ENCODE results near the gene ARHGAP26. TPM values are rescaled to one million over a fixed set of nuclear protein-coding genes. Genes with fewer than 3 reads are reported as not detected.
A peak's percentile ranks its signal among the peaks of the same experiment; 100 is the strongest.

ARHGAP26 gene
- total RNA-seq, 1 experiment from 2014 or later: 79.8 TPM

DNA sequence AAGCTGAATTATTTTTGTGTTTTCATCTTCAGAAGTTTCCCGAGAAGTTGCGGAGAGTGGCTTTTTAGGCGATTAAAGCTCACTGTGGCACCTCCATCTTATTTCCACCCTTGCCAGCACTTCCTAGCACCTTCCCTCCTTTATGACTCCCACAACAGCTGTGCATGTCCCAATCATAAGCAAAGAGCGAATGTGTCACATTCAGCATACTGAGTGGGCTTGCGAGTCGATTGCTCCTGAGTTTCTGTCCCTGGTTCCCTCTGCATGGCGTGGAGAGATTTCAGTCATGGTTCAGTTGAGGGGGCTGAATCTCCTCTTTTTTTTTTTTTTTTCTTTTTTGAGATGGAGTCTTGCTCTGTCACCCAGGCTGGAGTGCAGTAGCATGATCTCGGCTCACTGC is 144.9 kb downstream of the ARHGAP26 start:
- Mint-ChIP-seq H3K9me3 (ENCODE audit: unreplicated experiment) (no peaks in the 10 kb centered on the region), H3K27ac (ENCODE audit: unreplicated experiment) (no peak overlapping the region), H3K36me3 (ENCODE audit: insufficient read depth, unreplicated experiment) (peaks cover 71% of the 10 kb centered on the region), H3K27me3 (ENCODE audit: insufficient read depth, unreplicated experiment) (no peaks in the 10 kb centered on the region), H3K4me3 (ENCODE audit: unreplicated experiment) (no peak overlapping the region), H3K4me1 (ENCODE audit: low read depth, unreplicated experiment) (peaks cover 19% of the 10 kb centered on the region)
- Histone ChIP-seq H3K4me1 (0 out of 2 replicates have a peak, but pooled peaks cover 1% of the 10 kb centered on the region), H3K9me3 (no peaks in the 10 kb centered on the region), H3K27me3 (replicated peaks; ENCODE audit: control insufficient read depth, insufficient read depth, low read length) (no peaks in the 10 kb centered on the region), H3K4me3 (ENCODE audit: low read depth, low read length) (no peak overlapping the region), H3K36me3 (ENCODE audit: control insufficient read depth, insufficient read depth, low read length) (peaks cover 9% of the 10 kb centered on the region)
- ChIA-PET POLR2A (no interaction called here), CTCF (interaction anchor here (0.7 to 2.0 kb wide), 2 partner anchors 187 to 198 kb away, joined by 4 to 9 read pairs; no protein-coding TSS in a partner anchor)
- TF ChIP-seq, protein P1, sequence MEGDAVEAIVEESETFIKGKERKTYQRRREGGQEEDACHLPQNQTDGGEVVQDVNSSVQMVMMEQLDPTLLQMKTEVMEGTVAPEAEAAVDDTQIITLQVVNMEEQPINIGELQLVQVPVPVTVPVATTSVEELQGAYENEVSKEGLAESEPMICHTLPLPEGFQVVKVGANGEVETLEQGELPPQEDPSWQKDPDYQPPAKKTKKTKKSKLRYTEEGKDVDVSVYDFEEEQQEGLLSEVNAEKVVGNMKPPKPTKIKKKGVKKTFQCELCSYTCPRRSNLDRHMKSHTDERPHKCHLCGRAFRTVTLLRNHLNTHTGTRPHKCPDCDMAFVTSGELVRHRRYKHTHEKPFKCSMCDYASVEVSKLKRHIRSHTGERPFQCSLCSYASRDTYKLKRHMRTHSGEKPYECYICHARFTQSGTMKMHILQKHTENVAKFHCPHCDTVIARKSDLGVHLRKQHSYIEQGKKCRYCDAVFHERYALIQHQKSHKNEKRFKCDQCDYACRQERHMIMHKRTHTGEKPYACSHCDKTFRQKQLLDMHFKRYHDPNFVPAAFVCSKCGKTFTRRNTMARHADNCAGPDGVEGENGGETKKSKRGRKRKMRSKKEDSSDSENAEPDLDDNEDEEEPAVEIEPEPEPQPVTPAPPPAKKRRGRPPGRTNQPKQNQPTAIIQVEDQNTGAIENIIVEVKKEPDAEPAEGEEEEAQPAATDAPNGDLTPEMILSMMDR (IDR thresholded peaks at IDR 0.05; ENCODE audit: insufficient read depth in 1 of 2, low read depth in 1 of 2, low read length in 1 of 2, severe bottlenecking in 1 of 2, unreplicated experiment in 1 of 2): no peak
- BruUV-seq (replicated peaks): no TSS peak
- no peak for DNase-seq
- intact Hi-C loops (cut with micrococcal nuclease; ENCODE audit: unreplicated experiment): loop anchor here (1.0 kb wide), 1 partner anchor 198 kb away; no protein-coding TSS in a partner anchor

DNA sequence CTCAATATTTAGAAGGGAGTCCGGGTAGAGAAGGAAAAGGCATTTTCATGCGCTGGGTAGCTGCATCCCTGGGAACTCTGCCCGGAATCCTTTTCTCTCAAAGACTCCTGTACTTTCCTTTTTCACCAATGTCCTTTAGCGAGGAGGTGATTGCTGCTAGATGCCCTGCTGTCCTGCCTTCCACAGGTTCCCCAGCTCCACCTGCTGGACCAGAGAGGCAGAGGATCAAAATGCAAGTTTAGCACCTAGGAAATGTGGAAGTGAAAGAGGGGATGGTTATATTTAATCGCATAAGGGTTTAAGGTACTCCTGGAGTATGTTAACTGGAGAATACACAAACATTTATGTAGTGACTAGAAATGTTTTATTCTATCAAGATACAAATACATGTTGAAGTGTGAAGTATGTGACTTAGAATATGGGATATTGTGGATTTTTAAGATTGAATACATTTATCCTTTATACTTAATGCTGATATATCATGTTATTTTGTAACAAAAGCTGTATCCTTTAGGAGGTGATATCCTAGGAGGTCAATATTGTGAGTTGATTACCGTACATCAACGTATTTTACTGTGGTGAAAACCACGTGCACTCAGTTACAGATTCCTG is 145.7 kb downstream of the ARHGAP26 start:
- H3K4me1 ChIP-seq: peaks cover 9% of the 10 kb centered on the region; the same call in 1 of the 2 replicates
- intact Hi-C loops (cut with micrococcal nuclease; ENCODE audit: unreplicated experiment): loop anchor here (1.0 kb wide), 2 partner anchors 168 to 199 kb away; no protein-coding TSS in a partner anchor
- no TSS peak for BruUV-seq (replicated peaks)
- POLR2A ChIA-PET: no interaction called here
- TF ChIP-seq, protein P1 (IDR thresholded peaks at IDR 0.05; ENCODE audit: insufficient read depth in 1 of 2, low read depth in 1 of 2, low read length in 1 of 2, severe bottlenecking in 1 of 2, unreplicated experiment in 1 of 2): peak; percentile 76 to 91
- Mint-ChIP-seq H3K27me3 (ENCODE audit: insufficient read depth, unreplicated experiment) (no peaks in the 10 kb centered on the region), H3K4me1 (ENCODE audit: low read depth, unreplicated experiment) (peaks cover 22% of the 10 kb centered on the region), H3K36me3 (ENCODE audit: insufficient read depth, unreplicated experiment) (peaks cover 69% of the 10 kb centered on the region), H3K9me3 (ENCODE audit: unreplicated experiment) (no peaks in the 10 kb centered on the region), H3K4me3 (ENCODE audit: unreplicated experiment) (no peak overlapping the region), H3K27ac (ENCODE audit: unreplicated experiment) (no peak overlapping the region)
- peak; percentile 58 to 67 for DNase-seq
- H3K9me3 ChIP-seq: no peaks in the 10 kb centered on the region
- peaks cover 6% of the 10 kb centered on the region for H3K36me3 ChIP-seq (ENCODE audit: control insufficient read depth, insufficient read depth, low read length)
- H3K27me3 ChIP-seq (replicated peaks; ENCODE audit: control insufficient read depth, insufficient read depth, low read length): no peaks in the 10 kb centered on the region
- no peak overlapping the region for H3K4me3 ChIP-seq (ENCODE audit: low read depth, low read length)
- CTCF ChIA-PET: interaction anchor here (0.7 to 2.0 kb wide), 3 partner anchors 11 to 199 kb away, joined by 3 to 9 read pairs (median 4); no protein-coding TSS in a partner anchor

DNA sequence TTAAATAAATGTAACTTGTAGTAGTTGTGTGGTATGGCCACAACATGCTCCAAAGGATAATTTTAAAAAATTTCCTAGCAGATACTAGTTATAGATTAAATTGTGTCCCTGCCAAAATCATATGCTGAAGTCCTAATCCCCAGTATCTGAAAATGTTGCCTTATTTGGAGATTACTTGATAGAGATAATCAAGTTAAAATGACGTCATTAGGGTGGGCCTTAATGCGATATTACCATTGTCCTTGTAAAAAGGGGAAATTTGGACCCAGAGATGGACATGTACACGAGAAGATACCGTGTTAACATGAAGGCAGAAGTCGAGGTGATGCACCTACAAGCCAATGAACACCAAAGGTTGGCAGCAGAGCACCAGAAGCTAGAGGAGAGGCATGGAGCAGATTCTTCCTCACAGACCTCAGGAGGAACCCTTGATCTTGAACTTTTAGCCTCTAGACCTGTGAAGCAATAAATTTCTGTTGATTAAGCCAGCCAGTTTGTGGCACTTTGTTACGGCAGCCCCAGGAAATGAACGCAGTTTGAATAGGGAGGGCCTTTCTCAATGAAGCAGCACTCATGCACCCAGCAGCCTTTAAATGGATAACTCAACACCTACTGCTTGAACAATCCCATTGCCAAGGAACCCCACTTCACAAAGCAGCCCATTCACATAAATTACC is 148.9 kb downstream of the ARHGAP26 start:
- Histone ChIP-seq H3K27me3 (replicated peaks; ENCODE audit: control insufficient read depth, insufficient read depth, low read length) (no peaks in the 10 kb centered on the region), H3K36me3 (ENCODE audit: control insufficient read depth, insufficient read depth, low read length) (peaks cover 6% of the 10 kb centered on the region), H3K4me3 (ENCODE audit: low read depth, low read length) (no peak overlapping the region), H3K9me3 (no peaks in the 10 kb centered on the region), H3K4me1 (peaks cover 21% of the 10 kb centered on the region)
- no peak overlapping the region for H3K27ac Mint-ChIP-seq (ENCODE audit: unreplicated experiment)
- ChIA-PET CTCF (no interaction called here), POLR2A (no interaction called here)
- no peaks in the 10 kb centered on the region for H3K27me3 Mint-ChIP-seq (ENCODE audit: insufficient read depth, unreplicated experiment)
- H3K36me3 Mint-ChIP-seq (ENCODE audit: insufficient read depth, unreplicated experiment): peaks cover 45% of the 10 kb centered on the region
- no peaks in the 10 kb centered on the region for H3K9me3 Mint-ChIP-seq (ENCODE audit: unreplicated experiment)
- TF ChIP-seq, protein P1 (IDR thresholded peaks at IDR 0.05; ENCODE audit: insufficient read depth in 1 of 2, low read depth in 1 of 2, low read length in 1 of 2, severe bottlenecking in 1 of 2, unreplicated experiment in 1 of 2): no peak
- BruUV-seq (replicated peaks): no TSS peak
- peaks cover 18% of the 10 kb centered on the region for H3K4me1 Mint-ChIP-seq (ENCODE audit: low read depth, unreplicated experiment)
- no peak for DNase-seq
- H3K4me3 Mint-ChIP-seq (ENCODE audit: unreplicated experiment): no peak overlapping the region
- intact Hi-C loops (cut with micrococcal nuclease; ENCODE audit: unreplicated experiment): no loop called here
